Chondrocyte (in vitro differentiated cells): Measurements from ENCODE around the gene SLC14A1. TPM values are rescaled to one million over a fixed set of nuclear protein-coding genes. Genes with fewer than 3 reads are reported as not detected.

ENCODE experiments used
- DNase-seq: peaks from one replicate; pipeline ENCODE4 v3.0.0; 2021; ENCODE audit warnings: mixed read lengths, low spot score
- H3K27ac Mint-ChIP-seq: one replicate; pipeline ENCODE4 v1.8.0; 2021; ENCODE audit warnings: mild to moderate bottlenecking, moderate library complexity, mixed read lengths; ENCODE audit not compliant: unreplicated experiment
- H3K27me3 Mint-ChIP-seq: 2 replicates; pipeline ENCODE4 v1.8.0; 2021; ENCODE audit warnings: low read depth, mixed read lengths
- H3K36me3 Mint-ChIP-seq: 2 replicates; pipeline ENCODE4 v1.8.0; 2021; ENCODE audit warnings: low read depth, mixed read lengths
- H3K4me1 Mint-ChIP-seq: 2 replicates; pipeline ENCODE4 v1.8.0; 2021; ENCODE audit warnings: low read depth, mild to moderate bottlenecking, mixed read lengths
- H3K4me3 Mint-ChIP-seq: one replicate; pipeline ENCODE4 v1.8.0; 2021; ENCODE audit warnings: mild to moderate bottlenecking, moderate library complexity, mixed read lengths; ENCODE audit not compliant: unreplicated experiment
- H3K9me3 Mint-ChIP-seq: 2 replicates; pipeline ENCODE4 v1.8.0; 2021; ENCODE audit warnings: low read depth, mixed read lengths
- CTCF ChIP-seq: fragments of 200-600 bp; sonication (generic); IDR thresholded peaks from 2 replicates; pipeline ENCODE4 v1.5.0; 2021; ENCODE audit warnings: antibody characterized with exemption, mild to moderate bottlenecking, moderate library complexity
- total RNA-seq: library from RNA; stranded (reverse); gene quantifications from 3 replicates; pipeline ENCODE4 v1.2.1, GENCODE V29; 2021

The SLC14A1 gene
- total RNA-seq, 1 donor from 2014 or later, result 0.25 TPM

- peaks cover 53% of the 10 kb centered on the region for H3K4me1 Mint-ChIP-seq
Observed at GRCh38 chr18:45775743-45776142, 51.8 kb downstream of the SLC14A1 start.

GRCh38 chr18:45777393-45777792 is 53.4 kb downstream of the SLC14A1 start:
- DNase-seq, result no peak
- Mint-ChIP-seq H3K4me3 (no peak overlapping the region), H3K27ac (peak overlapping the region; percentile 52), H3K27me3 (no peaks in the 10 kb centered on the region), H3K4me1 (peaks cover 37% of the 10 kb centered on the region), H3K9me3 (no peaks in the 10 kb centered on the region), H3K36me3 (no peaks in the 10 kb centered on the region)
- TF ChIP-seq CTCF, result no peak

More at GRCh38 chr18:45775743-45776142, 51.8 kb downstream of the SLC14A1 start:
- no peak for DNase-seq
- Mint-ChIP-seq H3K27ac (no peak overlapping the region), H3K9me3 (no peaks in the 10 kb centered on the region), H3K27me3 (no peaks in the 10 kb centered on the region), H3K4me3 (peak overlapping the region; percentile 62), H3K36me3 (no peaks in the 10 kb centered on the region)
- no peak for TF ChIP-seq CTCF

GRCh38 chr18:45780568-45780967 is 56.6 kb downstream of the SLC14A1 start:
- Mint-ChIP-seq H3K27me3 (no peaks in the 10 kb centered on the region), H3K27ac (no peak overlapping the region), H3K9me3 (no peaks in the 10 kb centered on the region), H3K4me3 (no peak overlapping the region), H3K4me1 (peaks cover 43% of the 10 kb centered on the region), H3K36me3 (no peaks in the 10 kb centered on the region)
- DNase-seq, result no peak
- TF ChIP-seq CTCF, result no peak

- no peaks in the 10 kb centered on the region for H3K36me3 Mint-ChIP-seq
- H3K9me3 Mint-ChIP-seq, result no peaks in the 10 kb centered on the region
- H3K4me1 Mint-ChIP-seq, result peaks cover 50% of the 10 kb centered on the region
- no peak overlapping the region for H3K4me3 Mint-ChIP-seq
- no peak for DNase-seq
- no peaks in the 10 kb centered on the region for H3K27me3 Mint-ChIP-seq
- peak overlapping the region; percentile 90 for H3K27ac Mint-ChIP-seq
- no peak for TF ChIP-seq CTCF
Observed at GRCh38 chr18:45782662-45783061, 58.7 kb downstream of the SLC14A1 start.

- peak overlapping the region; percentile 90 for H3K27ac Mint-ChIP-seq
- H3K4me1 Mint-ChIP-seq, result peaks cover 47% of the 10 kb centered on the region
- TF ChIP-seq CTCF, result no peak
- no peak for DNase-seq
- no peaks in the 10 kb centered on the region for H3K27me3 Mint-ChIP-seq
- H3K9me3 Mint-ChIP-seq, result no peaks in the 10 kb centered on the region
- no peaks in the 10 kb centered on the region for H3K36me3 Mint-ChIP-seq
- H3K4me3 Mint-ChIP-seq, result no peak overlapping the region
Observed at GRCh38 chr18:45783097-45784075, 59.4 kb downstream of the SLC14A1 start.
